Activated CD8-positive, alpha-beta memory T cell treated with anti-CD3 and anti-CD28 coated beads, Interleukin-2, amount 50 U/mL, for 24 hours (primary cell): ENCODE measurements around the gene NUP107.

Experiments used
- DNase-seq: peaks from one replicate; pipeline ENCODE4 v3.0.0-alpha.2; 2020; ENCODE audit errors: extremely low read depth

The NUP107 gene

DNA sequence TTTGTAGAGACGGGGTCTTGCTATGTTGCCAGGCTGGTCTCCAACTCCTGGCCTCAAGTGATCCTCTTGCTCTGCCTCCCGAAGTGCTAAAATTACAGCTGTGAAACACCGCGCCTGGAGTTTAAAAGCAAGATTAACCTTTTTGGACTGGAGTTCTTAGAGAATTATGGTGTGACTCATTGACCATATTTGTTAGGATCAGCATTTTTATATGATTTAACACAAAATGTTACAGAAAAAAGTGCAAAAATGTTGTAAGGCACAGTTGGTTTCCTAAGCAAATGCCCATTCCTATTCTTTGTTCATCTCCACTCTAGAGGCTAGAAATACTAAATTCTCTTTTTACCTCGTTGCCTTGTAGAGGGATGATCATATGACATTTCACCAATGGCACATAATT is 86.8 kb downstream of the NUP107 start:
- DNase-seq: no peak

DNA sequence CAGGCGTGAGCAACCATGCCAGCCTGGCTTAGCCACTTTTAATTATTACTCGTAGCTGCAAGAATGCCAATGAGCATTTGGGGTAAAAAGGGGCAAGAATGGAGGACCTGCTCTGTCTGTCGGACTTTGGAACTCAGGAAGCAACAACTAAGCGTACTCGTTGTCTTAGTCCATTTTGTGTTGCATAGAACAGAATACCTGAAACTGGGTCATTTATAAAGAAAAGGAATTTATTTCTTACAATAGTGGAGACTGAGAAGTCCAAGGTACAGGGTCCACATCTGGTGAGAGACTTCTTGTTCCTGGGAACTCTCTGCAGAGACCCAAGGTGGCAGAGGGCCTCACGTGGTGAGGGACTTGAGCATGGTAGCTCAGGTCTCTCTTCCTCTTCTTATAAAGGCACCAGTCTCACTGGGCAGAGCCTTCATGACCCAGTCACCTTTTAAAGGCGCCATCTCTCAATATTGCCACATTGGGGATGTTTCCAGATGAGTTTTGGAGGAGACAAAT is 88.4 kb downstream of the NUP107 start:
- no peak for DNase-seq

DNA sequence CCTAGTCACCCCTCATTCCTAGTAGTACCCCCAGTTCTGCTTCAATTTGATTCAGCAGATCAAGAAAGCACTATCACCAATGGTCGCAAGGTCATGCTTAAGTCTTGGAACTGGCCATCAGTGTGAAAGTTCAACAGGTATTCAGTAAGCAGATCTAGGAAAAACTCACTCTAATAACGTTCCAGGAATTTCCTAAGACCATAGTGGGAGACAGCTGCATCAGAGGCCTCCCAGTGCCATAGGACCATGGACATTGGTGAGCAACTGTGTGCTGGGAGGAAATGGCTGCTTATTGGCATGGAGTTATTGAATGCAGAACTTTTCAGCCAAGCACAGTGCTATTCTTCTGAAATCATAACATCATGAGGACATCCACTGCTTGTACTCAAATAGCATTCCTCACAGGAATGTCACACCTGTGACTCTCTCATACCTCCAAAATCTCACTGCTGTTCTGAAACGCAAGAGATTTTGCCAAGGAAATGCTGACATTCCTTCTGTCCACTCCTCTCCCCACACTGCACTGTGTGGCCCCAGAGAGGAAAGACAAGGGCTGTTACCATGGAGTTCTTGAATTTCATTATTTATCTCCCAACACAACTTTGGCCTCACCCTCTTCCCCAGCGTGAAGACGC is 90.3 kb downstream of the NUP107 start:
- DNase-seq: no peak

DNA sequence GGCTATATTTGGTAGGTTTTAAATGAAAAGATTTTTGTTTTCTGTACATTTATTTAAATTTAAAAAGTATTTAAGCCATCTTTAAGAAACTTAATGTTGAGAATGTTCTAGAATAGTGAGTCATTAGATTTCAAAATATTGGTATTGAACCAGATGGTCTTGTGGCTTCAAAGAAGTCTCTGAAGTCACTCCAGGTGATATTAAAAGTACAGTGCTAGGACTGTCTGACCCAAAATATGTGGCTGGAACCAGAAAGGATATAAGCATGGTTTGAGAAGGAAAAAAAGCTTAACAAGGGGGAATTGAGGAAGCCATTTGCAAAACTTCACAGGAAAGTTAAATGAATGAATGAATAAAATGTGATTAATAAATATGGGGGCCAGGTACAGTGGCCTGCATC is 92.5 kb downstream of the NUP107 start:
- DNase-seq: no peak

DNA sequence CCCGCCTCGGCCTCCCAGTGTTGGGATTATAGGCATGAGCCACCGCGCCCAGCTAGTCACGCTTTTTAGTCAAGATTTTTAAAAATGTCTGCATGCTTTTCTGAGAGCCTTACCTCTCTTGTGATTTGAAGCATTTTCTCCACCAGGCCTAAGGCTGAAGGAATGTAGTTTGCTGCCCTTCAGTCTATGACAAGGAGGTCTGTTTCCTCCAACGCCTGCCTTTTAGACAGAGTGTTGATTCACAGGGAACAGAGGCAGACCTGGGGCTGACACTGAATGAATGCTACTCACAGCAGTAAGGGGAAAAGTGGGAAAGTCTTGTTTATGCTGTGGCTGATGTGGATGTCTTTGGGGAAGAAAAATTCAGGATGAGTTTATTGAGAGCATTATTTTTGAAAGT is 94.0 kb downstream of the NUP107 start:
- DNase-seq: no peak

DNA sequence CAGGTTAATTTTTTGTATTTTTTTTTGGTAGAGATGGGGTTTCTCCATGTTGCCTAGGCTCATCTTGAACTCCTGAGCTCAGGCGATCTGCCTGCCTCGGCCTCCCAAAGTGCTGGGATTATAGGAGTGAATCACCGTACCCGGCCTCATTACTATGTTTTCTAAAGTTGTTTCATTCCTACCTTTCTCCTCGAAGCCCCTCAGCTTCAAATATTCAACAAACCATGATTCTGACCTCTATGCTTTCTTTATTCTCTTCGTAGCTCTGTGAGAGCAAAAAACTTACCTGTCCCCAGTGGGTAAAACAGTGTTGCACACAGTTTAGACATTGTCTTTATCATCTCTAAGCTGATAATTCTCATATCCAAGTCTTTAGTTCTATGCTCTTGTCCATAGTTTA is 95.0 kb downstream of the NUP107 start:
- no peak for DNase-seq

DNA sequence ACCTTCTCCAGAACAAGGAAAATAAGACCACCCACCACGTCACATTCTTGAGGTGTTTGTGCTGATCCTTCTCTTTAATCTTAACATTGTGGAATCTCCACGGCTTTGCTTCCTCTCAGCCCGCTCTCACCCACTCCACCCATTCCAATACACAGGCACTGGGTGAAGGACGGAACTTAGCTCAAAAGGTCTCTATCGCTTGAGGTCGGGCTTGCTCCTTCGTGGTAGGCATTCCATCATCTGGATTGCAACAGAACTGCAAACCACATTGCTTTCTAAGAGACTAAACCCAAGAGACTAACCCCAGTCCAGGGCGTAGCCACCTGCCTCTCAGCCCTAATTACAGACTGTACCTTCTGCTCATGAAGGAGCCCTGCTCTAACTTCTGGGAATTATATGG is 97.2 kb downstream of the NUP107 start:
- no peak for DNase-seq

DNA sequence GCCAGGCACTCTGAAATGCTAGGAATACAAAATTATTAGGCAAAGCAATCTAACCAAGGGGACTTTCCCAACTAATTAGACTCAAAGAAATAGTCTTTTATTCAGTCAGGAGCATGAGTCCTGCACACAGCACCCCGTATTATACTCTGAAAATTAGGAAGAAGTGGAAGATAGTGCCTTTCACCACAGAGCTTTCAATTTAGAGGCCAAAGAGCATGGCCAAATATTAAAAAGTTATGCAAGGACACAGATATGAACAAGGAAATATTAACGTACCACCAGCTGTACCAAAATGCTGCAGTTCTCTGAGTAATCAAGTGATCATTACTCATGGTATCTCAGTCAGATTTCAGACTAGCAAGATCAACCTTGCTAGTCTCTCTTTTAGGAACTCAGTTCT is 98.6 kb downstream of the NUP107 start:
- no peak for DNase-seq

DNA sequence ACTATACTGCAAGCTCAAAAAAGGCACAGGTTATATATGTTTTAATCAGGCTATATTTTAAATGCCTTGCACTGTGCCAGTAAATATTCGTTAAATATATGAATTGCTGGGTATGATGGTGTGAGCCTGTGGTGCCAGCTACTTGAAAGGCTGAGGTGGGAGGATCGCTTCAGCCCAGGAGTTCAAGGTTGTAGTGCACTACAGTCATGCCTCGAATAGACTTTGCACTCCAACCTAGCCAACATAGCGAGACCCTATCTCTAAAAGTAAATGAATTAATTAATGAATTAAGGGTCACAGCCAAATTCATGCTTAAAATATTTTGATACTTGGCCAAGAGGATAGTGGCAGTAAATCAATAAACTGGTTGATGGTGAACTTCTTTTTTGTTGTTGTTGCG is 99.0 kb downstream of the NUP107 start:
- DNase-seq: no peak

DNA sequence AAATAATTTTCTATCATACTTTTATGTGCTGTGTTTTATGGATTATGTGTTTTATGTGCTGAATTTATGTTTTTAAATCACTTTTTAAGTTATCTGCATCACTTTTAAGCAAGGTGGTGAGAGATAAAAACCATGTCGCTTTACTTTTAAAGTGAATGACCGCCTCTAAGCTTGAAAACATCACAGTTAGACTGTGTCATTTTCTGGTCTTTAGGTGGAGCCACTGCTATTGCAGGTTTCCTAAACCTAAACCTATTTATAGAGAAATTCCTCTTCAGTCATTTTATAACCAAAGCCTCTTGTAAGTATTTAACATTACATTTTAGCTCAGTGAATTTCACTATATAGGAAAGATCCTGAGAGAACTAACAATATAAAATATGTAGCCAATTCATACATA is 100.2 kb downstream of the NUP107 start:
- no peak for DNase-seq

DNA sequence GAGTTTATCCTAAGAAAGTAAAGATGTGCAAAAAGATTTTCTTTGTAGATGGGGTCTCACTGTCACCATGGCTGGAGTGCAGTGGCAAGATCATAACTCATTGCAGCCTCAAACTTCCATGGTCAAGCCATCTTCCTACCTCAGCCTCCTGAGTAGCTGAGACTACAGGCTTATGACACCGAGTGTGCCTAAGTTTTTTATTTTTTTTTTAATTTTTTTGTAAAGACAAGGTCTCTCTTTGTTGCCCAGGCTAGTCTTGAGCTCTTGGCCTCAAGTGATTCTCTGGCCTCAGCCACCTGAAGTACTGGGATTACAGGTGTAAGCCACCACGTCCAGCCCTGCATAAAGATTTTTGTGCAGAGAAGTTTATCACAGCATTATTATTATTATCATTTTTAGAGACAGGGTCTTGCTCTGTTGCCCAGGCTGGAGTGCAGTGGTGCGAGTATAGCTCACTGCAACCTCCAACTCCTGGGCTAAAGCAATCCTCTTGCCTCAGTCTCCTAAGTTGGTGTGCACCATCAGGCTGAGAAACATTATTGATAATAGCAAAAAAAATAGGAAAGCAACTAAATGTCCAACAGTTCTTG is 101.9 kb downstream of the NUP107 start:
- no peak for DNase-seq

DNA sequence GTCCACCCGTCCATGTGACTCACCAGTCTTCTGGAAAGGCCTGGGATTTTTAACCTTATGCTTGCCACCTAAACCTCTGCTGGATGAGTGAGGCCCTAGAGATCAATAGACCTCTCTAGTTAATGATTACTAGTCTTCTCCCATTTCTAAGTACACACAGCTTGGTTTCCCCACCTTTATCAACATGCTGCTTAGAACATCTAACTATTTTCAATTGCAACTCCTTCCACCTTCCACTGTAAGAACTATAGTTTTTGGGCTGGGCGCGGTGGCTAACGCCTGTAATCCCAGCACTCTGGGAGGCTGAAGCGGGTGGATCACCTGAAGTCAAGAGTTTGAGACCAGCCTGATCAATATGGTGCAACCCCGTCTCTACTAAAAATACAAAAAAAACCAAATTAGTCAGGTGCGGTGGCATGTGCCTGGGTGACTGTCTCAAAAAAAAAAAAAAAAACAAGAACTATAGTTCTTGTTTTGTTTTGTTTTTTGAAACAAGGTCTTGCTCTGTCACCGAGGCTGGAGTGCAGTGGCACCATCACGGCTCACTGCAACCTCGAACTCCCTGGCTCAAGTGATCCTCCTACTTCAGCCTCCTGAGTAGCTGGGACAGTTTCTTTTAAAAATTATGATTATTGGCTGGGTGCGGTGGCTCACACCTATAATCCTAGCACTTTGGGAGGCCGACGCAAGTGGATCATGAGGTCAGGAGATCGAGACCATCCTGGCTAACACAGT is 102.5 kb downstream of the NUP107 start:
- DNase-seq: no peak

DNA sequence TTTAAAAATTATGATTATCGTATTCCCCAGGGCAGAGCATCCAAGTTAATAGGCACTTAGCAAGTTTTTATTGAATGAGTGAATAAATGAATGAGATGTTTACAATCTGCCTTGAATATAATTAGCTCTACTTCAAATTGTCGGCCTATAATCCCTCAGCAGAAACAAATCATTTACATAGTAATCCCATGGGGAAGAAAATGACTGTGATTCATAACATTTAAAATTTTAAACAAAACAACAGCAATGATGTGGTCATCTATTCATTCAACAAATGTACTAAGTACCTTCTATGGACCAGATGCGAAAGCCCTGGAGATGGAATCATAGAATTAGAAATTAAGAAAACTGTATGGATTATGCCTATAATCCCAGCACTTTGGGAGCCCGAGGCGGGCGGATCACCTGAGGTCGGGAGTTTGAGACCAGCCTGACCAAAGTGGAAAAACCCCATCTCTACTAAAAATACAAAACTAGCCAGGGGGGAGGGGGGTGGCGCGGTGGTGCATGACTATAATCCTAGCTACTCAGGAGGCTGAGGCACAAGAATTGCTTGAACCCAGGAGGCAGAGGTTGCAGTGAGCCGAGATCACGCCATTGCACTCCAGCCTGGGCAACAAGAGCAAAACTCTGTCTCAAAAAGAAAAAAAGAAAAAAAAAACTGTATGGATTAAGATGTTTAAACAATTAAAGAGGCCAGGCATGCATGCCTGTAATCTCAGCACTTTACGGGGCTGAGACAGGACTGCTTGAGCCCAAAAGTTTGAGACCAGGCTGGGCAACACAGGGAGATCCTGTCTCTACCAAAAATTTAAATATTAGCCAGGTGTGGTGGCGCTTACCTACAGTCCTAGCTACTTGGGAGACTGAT is 103.5 kb downstream of the NUP107 start:
- no peak for DNase-seq

DNA sequence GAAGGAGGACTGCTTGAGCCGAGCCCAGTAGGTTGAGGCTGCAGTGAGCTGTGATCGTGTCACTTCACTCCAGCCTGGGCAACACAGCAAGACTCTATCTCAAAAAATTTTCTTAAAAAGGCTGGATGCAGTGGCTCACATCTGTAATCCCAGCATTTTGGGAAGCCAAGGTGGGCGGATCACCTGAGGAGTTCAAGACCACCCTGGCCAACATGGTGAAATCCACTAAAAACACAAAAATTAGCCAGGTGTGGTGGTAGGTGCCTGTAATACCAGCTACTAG is 104.1 kb downstream of the NUP107 start:
- DNase-seq: no peak

DNA sequence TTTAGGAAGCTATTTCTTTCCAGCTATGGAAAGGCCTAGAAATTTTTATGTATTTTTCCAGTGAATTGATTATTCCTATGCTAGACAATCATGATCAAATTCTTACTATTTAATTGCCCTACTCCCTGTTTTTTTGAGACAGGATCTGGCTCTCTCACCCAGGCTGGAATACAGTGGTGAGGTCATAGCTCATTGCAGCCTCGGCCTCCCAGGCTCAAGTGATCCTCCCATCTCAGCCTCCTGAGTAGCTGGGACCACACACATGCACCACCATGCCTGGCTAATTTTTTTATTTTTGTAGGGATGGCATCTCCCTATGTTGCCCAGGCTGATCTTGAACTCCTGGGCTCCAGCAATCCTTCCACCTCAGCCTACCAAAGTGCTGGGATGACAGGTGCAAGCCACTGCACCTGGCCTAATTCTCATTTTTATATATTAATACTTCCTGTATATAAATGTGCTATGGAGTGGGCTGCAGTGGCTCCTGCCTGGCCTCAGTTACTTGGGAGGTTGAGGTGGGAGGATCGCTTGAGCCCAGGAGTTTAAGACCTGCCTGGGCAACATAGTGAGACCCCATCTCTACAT is 105.2 kb downstream of the NUP107 start:
- no peak for DNase-seq

DNA sequence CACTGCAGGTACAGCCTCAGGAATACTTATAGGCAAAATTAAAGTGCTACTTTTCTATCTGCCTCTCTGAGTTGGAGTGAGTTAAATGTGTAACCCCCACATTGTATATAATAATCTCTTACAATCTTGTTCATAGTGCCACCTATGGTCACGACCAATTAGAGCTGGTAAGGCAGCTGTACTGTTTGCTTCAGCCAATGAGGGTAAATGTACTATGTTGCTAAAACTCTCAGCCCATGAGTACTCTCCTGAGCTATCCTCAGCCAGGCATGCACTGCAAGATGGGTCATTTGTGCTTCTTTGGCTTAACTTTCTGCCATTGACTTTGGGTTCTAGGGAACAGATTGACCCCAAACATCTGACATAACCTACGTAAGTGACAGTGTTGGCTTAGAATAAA is 106.2 kb downstream of the NUP107 start:
- no peak for DNase-seq

DNA sequence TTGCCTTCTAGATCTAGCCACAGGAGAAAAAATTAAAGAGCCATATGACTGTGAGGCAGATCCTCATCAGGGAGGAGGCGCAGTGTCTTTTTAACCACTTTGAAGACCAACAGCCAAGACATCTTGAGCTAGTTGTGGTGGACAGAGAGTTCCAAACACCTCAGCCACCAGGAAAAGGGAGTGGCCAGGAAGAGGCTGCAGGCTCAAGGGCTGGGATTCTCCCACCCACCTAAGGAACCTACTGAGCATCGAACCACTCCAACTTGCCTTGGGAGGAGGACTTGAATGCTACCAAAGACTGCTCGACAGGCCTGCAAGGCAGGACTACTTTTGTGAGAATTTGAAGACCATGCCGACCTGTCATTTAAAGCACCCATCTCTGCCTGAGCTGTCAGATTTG is 106.7 kb downstream of the NUP107 start:
- no peak for DNase-seq

DNA sequence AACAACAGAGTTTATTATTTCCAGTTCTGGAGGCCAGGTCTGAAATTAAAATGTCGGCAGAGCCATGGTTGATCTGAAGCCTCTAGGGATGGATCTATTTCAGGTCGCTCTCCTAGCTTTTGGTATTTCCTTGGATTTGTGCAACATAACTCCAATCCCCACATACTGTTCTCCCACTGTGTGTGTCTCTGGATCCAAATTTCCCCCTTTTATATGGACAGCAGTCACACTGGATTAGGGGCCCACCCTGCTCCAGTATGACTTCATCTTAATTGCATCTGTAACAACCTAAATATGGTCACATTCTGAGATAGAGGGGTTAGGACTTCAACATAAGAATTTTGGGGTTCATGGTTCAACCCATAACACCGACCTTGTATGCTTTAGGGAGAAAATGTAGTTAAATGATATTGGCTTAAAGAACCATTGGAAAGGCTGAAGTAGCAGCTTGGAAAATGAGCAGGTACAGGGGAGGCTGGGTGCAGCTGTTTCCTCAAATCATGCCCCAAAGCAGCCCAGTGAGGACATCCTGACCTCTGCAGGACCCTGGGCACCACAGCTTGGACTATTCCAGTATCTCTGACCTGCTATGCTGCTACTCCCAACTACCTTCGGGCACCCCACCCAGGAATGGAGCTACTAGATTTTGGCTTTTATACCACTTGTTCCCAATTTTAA is 107.3 kb downstream of the NUP107 start:
- DNase-seq: no peak

DNA sequence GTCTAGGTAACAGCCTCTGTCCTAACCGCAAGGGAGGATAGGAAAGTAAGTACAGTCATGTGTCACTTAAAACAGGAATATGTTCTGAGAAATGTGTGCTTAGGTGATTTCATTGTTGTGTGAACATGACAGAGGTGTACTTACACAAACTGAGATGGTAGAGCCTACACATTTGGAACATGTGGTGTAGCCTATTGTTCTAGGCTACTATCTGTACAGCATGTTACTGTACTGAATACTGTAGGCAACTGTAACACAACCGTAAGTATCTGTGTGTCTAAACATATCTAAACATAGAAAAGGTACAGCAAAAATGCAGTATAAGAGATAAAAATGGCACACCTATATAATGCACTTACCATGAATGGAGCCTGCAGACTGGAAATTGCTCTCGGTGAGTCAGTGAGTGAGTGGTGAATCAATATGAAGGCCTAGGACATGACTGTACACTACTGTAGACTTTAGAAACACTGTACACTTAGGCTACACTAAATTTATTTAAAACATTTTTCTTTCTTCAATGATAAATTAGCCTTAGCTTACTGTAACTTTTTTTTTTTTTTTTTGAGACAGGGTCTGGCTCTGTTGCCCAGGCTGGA is 108.0 kb downstream of the NUP107 start:
- no peak for DNase-seq
